Neural cell (in vitro differentiated cells): Measurements from ENCODE around the gene GABRA6. TPM values are rescaled to one million over a fixed set of nuclear protein-coding genes. Genes with fewer than 3 reads are reported as not detected.

ENCODE experiments used
- H2AFZ ChIP-seq: fragments of 200-600, 300-800 bp; sonication (generic), shearing (Covaris generic); 2 replicates; pipeline ENCODE4 v1.6.0; 2014; ENCODE audit warnings: low read depth, mild to moderate bottlenecking, antibody characterized with exemption, low read length, moderate library complexity
- H3F3A ChIP-seq: fragments of 200-600 bp; shearing (Covaris generic); 2 replicates; pipeline ENCODE4 v1.6.1; 2016; ENCODE audit warnings: mild to moderate bottlenecking, moderate library complexity, mixed read lengths, antibody characterized with exemption, low read length; ENCODE audit not compliant: insufficient read depth, poor library complexity, severe bottlenecking
- H3K27ac ChIP-seq: fragments of 200-600, 300-800 bp; sonication (generic), shearing (Covaris generic); 2 replicates; pipeline ENCODE4 v1.5.1; 2014; ENCODE audit warnings: mild to moderate bottlenecking, low read length, moderate library complexity
- H3K27me3 ChIP-seq: fragments of 300-800, 200-600 bp; sonication (generic), shearing (Covaris generic); 2 replicates; pipeline ENCODE4 v1.6.0; 2014; ENCODE audit warnings: mild to moderate bottlenecking, low read depth, low read length, moderate library complexity; ENCODE audit not compliant: insufficient read depth
- H3K36me3 ChIP-seq: fragments of 300-800, 200-600 bp; sonication (generic), shearing (Covaris generic); 2 replicates; pipeline ENCODE4 v1.5.1; 2014; ENCODE audit warnings: mild to moderate bottlenecking, antibody characterized with exemption, low read length, moderate library complexity; ENCODE audit not compliant: insufficient read depth
- H3K4me2 ChIP-seq: fragments of 300-800, 200-600 bp; sonication (generic), shearing (Covaris generic); 2 replicates; pipeline ENCODE4 v1.6.0; 2014; ENCODE audit warnings: mild to moderate bottlenecking, low read length
- H3K4me3 ChIP-seq: fragments of 300-800, 200-600 bp; sonication (generic), shearing (Covaris generic); 2 replicates; pipeline ENCODE4 v1.5.1; 2014; ENCODE audit warnings: mild to moderate bottlenecking, low read length, moderate library complexity
- H3K79me2 ChIP-seq: fragments of 200-600 bp; shearing (Covaris generic); replicated peaks from 2 replicates; pipeline ENCODE4 v1.6.0; 2014; ENCODE audit warnings: mild to moderate bottlenecking, low read length, moderate library complexity; ENCODE audit not compliant: insufficient read depth
- H3K9ac ChIP-seq: fragments of 300-800, 200-600 bp; sonication (generic), shearing (Covaris generic); 2 replicates; pipeline ENCODE4 v1.6.1; 2016; ENCODE audit warnings: mild to moderate bottlenecking, low read length, mixed read lengths
- H3K9me2 ChIP-seq: fragments of 200-600 bp; shearing (Covaris generic); 2 replicates; pipeline ENCODE4 v1.6.1; 2016; ENCODE audit warnings: mild to moderate bottlenecking, low read length, mixed read lengths; ENCODE audit not compliant: insufficient read depth
- H3K9me3 ChIP-seq: fragments of 200-600, 300-800 bp; sonication (generic), shearing (Covaris generic); 2 replicates; pipeline ENCODE4 v1.6.1; 2016; ENCODE audit warnings: mild to moderate bottlenecking, mixed run types, low read length, moderate library complexity, mixed read lengths
- H4K20me1 ChIP-seq: fragments of 200-600 bp; shearing (Covaris generic); 2 replicates; pipeline ENCODE4 v1.6.1; 2016; ENCODE audit warnings: mild to moderate bottlenecking, mixed run types; ENCODE audit not compliant: insufficient read depth
- EP300 ChIP-seq: fragments of 450-650 bp; conservative IDR thresholded peaks from 2 replicates; pipeline ENCODE4 v1.6.1; 2014; ENCODE audit warnings: antibody characterized with exemption, mild to moderate bottlenecking, moderate library complexity; ENCODE audit not compliant: poor library complexity, severe bottlenecking
- EZH2 ChIP-seq: fragments of 200-600, 300-800 bp; shearing (Covaris generic), sonication (generic); IDR thresholded peaks from 2 replicates; pipeline ENCODE4 v1.6.1; 2014; ENCODE audit warnings: antibody characterized with exemption, low read length, borderline replicate concordance, mild to moderate bottlenecking; ENCODE audit not compliant: insufficient read depth, poor library complexity, severe bottlenecking
- MXI1 ChIP-seq: fragments of 450-650 bp; conservative IDR thresholded peaks from 2 replicates; pipeline ENCODE4 v1.6.1; 2014; ENCODE audit warnings: antibody characterized with exemption, mild to moderate bottlenecking; ENCODE audit not compliant: poor library complexity, severe bottlenecking
- POLR2AphosphoS5 ChIP-seq: IDR thresholded peaks from 2 replicates; pipeline ENCODE4 v1.6.1; 2012
- RAD21 ChIP-seq: fragments of 450-650 bp; conservative IDR thresholded peaks from 2 replicates; pipeline ENCODE4 v1.6.1; 2014; ENCODE audit warnings: antibody characterized with exemption, mild to moderate bottlenecking, moderate library complexity
- SMC3 ChIP-seq: fragments of 450-650 bp; conservative IDR thresholded peaks from 2 replicates; pipeline ENCODE4 v1.6.1; 2014; ENCODE audit warnings: antibody characterized with exemption, mild to moderate bottlenecking, moderate library complexity; ENCODE audit not compliant: poor library complexity
- TAF1 ChIP-seq: IDR thresholded peaks from 2 replicates; pipeline ENCODE4 v1.6.1; 2012; ENCODE audit warnings: low read depth
- polyA plus RNA-seq: library from polyadenylated mRNA; depleted of rRNA; stranded (reverse); fragments of >200 nt; gene quantifications from 2 replicates; pipeline ENCODE4 v1.2.3, GENCODE V29; 2014
- TF ChIP-seq, protein P1 (sequence below): IDR thresholded peaks from 2 replicates; pipeline ENCODE4 v1.6.1; 2012; ENCODE audit warnings: borderline replicate concordance
- TF ChIP-seq, protein P2 (sequence below): fragments of 450-650 bp; IDR thresholded peaks from 2 replicates; pipeline ENCODE4 v1.5.1; 2014; ENCODE audit warnings: antibody characterized with exemption, mild to moderate bottlenecking, moderate library complexity; ENCODE audit not compliant: poor library complexity, severe bottlenecking

The GABRA6 gene
- polyA plus RNA-seq, 1 donor from 2014 or later: 2.2 TPM

DNA sequence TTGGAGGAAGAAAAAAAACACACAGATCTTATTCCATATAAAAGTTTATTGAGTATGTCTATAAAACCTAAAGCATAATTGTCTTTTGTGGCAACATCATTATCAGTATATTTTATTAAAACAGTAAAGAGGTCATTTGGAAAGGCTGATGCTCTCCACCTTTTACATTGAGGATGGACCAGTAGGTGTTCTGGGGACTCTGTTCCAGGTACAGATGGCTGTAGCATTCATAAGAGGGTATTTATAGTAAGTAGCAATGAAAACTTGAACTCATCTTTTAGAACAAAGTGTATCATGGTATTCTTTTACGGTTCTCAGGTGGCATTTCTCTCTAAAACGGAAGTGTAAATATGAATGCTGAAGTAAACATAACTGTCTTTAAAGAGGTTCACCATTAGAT is 1.8 kb downstream of the GABRA6 start:
- Histone ChIP-seq H3K9me3 (no peaks in the 10 kb centered on the region), H4K20me1 (no peaks in the 10 kb centered on the region), H3K9me2 (no peaks in the 10 kb centered on the region), H3K36me3 (no peaks in the 10 kb centered on the region), H3K27me3 (no peaks in the 10 kb centered on the region), H2AFZ (no peak overlapping the region), H3K4me3 (no peak overlapping the region), H3F3A (no peaks in the 10 kb centered on the region), H3K4me2 (no peak overlapping the region), H3K79me2 (no peaks in the 10 kb centered on the region), H3K27ac (no peak overlapping the region), H3K9ac (no peak overlapping the region)
- TF ChIP-seq, protein P1, sequence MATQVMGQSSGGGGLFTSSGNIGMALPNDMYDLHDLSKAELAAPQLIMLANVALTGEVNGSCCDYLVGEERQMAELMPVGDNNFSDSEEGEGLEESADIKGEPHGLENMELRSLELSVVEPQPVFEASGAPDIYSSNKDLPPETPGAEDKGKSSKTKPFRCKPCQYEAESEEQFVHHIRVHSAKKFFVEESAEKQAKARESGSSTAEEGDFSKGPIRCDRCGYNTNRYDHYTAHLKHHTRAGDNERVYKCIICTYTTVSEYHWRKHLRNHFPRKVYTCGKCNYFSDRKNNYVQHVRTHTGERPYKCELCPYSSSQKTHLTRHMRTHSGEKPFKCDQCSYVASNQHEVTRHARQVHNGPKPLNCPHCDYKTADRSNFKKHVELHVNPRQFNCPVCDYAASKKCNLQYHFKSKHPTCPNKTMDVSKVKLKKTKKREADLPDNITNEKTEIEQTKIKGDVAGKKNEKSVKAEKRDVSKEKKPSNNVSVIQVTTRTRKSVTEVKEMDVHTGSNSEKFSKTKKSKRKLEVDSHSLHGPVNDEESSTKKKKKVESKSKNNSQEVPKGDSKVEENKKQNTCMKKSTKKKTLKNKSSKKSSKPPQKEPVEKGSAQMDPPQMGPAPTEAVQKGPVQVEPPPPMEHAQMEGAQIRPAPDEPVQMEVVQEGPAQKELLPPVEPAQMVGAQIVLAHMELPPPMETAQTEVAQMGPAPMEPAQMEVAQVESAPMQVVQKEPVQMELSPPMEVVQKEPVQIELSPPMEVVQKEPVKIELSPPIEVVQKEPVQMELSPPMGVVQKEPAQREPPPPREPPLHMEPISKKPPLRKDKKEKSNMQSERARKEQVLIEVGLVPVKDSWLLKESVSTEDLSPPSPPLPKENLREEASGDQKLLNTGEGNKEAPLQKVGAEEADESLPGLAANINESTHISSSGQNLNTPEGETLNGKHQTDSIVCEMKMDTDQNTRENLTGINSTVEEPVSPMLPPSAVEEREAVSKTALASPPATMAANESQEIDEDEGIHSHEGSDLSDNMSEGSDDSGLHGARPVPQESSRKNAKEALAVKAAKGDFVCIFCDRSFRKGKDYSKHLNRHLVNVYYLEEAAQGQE: no peak
- TF ChIP-seq, protein P2, sequence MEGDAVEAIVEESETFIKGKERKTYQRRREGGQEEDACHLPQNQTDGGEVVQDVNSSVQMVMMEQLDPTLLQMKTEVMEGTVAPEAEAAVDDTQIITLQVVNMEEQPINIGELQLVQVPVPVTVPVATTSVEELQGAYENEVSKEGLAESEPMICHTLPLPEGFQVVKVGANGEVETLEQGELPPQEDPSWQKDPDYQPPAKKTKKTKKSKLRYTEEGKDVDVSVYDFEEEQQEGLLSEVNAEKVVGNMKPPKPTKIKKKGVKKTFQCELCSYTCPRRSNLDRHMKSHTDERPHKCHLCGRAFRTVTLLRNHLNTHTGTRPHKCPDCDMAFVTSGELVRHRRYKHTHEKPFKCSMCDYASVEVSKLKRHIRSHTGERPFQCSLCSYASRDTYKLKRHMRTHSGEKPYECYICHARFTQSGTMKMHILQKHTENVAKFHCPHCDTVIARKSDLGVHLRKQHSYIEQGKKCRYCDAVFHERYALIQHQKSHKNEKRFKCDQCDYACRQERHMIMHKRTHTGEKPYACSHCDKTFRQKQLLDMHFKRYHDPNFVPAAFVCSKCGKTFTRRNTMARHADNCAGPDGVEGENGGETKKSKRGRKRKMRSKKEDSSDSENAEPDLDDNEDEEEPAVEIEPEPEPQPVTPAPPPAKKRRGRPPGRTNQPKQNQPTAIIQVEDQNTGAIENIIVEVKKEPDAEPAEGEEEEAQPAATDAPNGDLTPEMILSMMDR: no peak
- TF ChIP-seq MXI1 (no peak), POLR2AphosphoS5 (no peak), TAF1 (no peak), EZH2 (no peak)

DNA sequence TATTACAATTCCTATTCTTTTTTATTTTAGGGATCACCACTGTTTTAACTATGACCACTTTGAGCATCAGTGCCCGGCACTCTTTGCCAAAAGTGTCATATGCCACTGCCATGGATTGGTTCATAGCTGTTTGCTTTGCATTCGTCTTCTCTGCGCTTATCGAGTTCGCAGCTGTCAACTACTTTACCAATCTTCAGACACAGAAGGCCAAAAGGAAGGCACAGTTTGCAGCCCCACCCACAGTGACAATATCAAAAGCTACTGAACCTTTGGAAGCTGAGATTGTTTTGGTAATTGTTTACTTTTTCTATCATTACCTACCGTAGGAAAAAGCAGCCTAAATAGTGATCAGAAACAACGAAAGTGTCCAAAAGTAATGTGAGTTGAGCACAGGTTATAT is 6.4 kb downstream of the GABRA6 start:
- no peak overlapping the region for H3K27ac ChIP-seq
- no peak overlapping the region for H3K4me3 ChIP-seq
- no peaks in the 10 kb centered on the region for H3F3A ChIP-seq
- no peak for TF ChIP-seq EZH2
- no peaks in the 10 kb centered on the region for H3K9me3 ChIP-seq
- no peak overlapping the region for H3K4me2 ChIP-seq
- H3K9ac ChIP-seq: no peak overlapping the region
- H3K9me2 ChIP-seq: no peaks in the 10 kb centered on the region
- no peaks in the 10 kb centered on the region for H4K20me1 ChIP-seq
- no peak overlapping the region for H2AFZ ChIP-seq
- no peaks in the 10 kb centered on the region for H3K79me2 ChIP-seq
- H3K27me3 ChIP-seq: no peaks in the 10 kb centered on the region
- no peaks in the 10 kb centered on the region for H3K36me3 ChIP-seq

DNA sequence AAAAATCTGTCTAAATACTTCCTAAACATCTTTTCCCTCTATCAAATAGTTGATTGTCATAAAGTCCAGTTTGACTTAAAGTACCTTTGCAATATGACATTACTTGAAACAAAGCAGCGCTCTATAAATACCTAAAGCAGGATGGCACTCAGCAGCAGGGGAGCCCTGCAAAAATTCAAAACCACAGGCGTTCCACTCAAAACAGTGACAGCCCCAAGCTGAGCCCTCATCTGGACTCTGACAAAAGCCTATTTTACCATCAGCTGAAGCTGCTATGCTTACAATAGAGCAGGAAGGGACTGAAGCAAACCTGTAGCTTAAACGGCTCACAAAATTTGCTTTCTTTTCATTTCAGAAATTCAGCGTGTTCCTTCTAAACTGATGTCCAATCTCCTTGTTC is 11.5 kb downstream of the GABRA6 start:
- no peaks in the 10 kb centered on the region for H3K9me2 ChIP-seq
- no peak overlapping the region for H3K27ac ChIP-seq

More for the DNA sequence above, 11.5 kb downstream of the GABRA6 start:
- TF ChIP-seq RAD21: no peak
- TF ChIP-seq, protein P2: no peak
- TF ChIP-seq SMC3: no peak
- no peak for TF ChIP-seq TAF1
- no peak for TF ChIP-seq EP300
- TF ChIP-seq POLR2AphosphoS5: no peak
- no peak for TF ChIP-seq MXI1
- TF ChIP-seq, protein P1: no peak
- no peak for TF ChIP-seq EZH2
- H3K27me3 ChIP-seq: no peaks in the 10 kb centered on the region
- no peaks in the 10 kb centered on the region for H3K9me3 ChIP-seq
- H2AFZ ChIP-seq: no peak overlapping the region
- H3K36me3 ChIP-seq: no peaks in the 10 kb centered on the region
- H3F3A ChIP-seq: no peaks in the 10 kb centered on the region
- H3K79me2 ChIP-seq: no peaks in the 10 kb centered on the region
- H3K4me2 ChIP-seq: no peak overlapping the region
- no peak overlapping the region for H3K4me3 ChIP-seq
- H4K20me1 ChIP-seq: no peaks in the 10 kb centered on the region
- H3K9ac ChIP-seq: no peak overlapping the region
